ENCODE data around the gene ANKRD33.

DNA sequence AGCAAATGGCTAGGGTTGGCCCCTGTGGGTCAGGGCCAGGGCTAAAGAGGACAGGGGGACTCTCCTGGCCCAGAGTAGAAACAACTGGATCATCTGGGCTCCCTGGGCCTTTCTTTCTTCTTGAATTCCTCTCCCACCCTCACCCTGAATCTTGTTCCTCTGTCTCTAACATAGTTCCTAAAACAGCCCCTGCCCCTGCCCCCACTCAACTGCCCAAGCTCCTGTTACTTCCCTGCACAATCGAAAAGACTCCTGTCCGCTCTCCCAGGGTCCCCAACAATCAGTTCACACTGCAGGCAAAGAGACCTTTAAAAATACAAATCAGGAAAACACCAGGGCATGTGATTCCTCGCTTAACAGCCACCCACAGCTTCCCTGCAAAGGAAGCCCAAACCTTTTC, 18.0 kb upstream of the ANKRD33 start:
- TF ChIP-seq CTCF (IDR thresholded peaks at IDR 0.05) (no peak), POLR2A (IDR thresholded peaks at IDR 0.05) (no peak)

Measured in esophagus squamous epithelium (tissue), 4 donors.